Psoas muscle (tissue), 8 donors: ENCODE measurements around the gene CHD9. TPM values are rescaled to one million over a fixed set of nuclear protein-coding genes. Genes with fewer than 3 reads are reported as not detected.

Experiments
- ATAC-seq, 4 donors: fragments of 200-7000 bp; cut with Tn5 transposase; one replicate each; pipeline ENCODE4 v1.9.1; 2020; ENCODE audit warnings: moderate library complexity in 3 of 4, mild to moderate bottlenecking in 2 of 4
- DNase-seq, 2 donors: peaks; one replicate each; pipeline ENCODE4 v3.0.0-alpha.2; 2020
- H3K27ac ChIP-seq: fragments of 200-600 bp; one replicate; pipeline ENCODE4 v1.8.0; 2022
- H3K27me3 ChIP-seq, 3 donors: fragments of 200-600 bp in 1 of 3; one replicate each; pipeline versions ENCODE4 v1.6.1 to v1.8.0; 2013 to 2022; ENCODE audit warnings: low read length in 2 of 3, mild to moderate bottlenecking in 2 of 3, moderate library complexity in 1 of 3; ENCODE audit not compliant: insufficient read depth in 3 of 3
- H3K36me3 ChIP-seq, 2 donors: fragments of 200-600 bp in 1 of 2; one replicate each; pipeline versions ENCODE4 v1.6.1 to v1.8.0; 2013 to 2022; ENCODE audit warnings: low read depth in 1 of 2, mild to moderate bottlenecking in 1 of 2, moderate library complexity in 1 of 2; ENCODE audit not compliant: insufficient read depth in 1 of 2
- H3K4me1 ChIP-seq: fragments of 200-600 bp; one replicate; pipeline ENCODE4 v1.8.0; 2022
- H3K4me3 ChIP-seq: fragments of 200-600 bp; one replicate; pipeline ENCODE4 v1.8.0; 2022; ENCODE audit warnings: mild to moderate bottlenecking
- H3K9me3 ChIP-seq: fragments of 200-600 bp; one replicate; pipeline ENCODE4 v1.8.0; 2022
- CTCF ChIP-seq: fragments of 200-600 bp; IDR thresholded peaks from one replicate; pipeline ENCODE4 v1.8.0; 2022; ENCODE audit warnings: antibody characterized with exemption
- WGBS, 3 donors: extraction: QIAGEN DNeasy Blood & Tissue Kit; methylation state at CpG; one replicate each; pipeline versions ENCODE4 v1.1.6 to v1.1.7; 2013; 5-methylcytosine and 5-hydroxymethylcytosine counted together
- intact Hi-C, 2 donors: fragments of 100-400 bp; cut with DNase I; formaldehyde crosslinking; loops; one replicate each; pipeline versions ENCODE4 v1.11.0 to v1.14.2; 2022
- polyA plus RNA-seq, 3 donors: library from polyadenylated mRNA; stranded (reverse); fragments of 200-250 nt; gene quantifications; one replicate each; pipeline ENCODE4 v1.2.3, GENCODE V29; 2013
- total RNA-seq, 4 donors: library from RNA; stranded (reverse); fragmentation: NEBNext Ultra II Directional in 2 of 4; extraction: Animal tissue kit (Norgen Biotek cat#: 25700) in 2 of 4; gene quantifications; one replicate each; pipeline versions ENCODE4 v1.2.1 to v1.2.4, GENCODE V29; 2021 to 2023
- donor health status: healthy with polysubstance abuse.
- donor health status: DM: no; HTN: no; CAD: no; lungs with moderate emphysema.
- donor health status: Bipolar disorder and iron deficiency.
- donor health status: healthy.
- donor health status: DM: yes; HTN: yes; CAD: no.
- donor health status: DM: no; HTN: no; CAD: no.
- donor health status: DM: no; HTN: no; CAD: no.
- donor health status: DM: yes; HTN: yes; CAD: no.

Gene CHD9
- total and polyA plus RNA-seq, 7 donors = 5.8 to 47.9 (median 36.4) TPM

GRCh38 chr16:53341792-53342191 lies 287.0 kb downstream of the CHD9 start:
- intact Hi-C loops = no loop called here
- no peak for TF ChIP-seq CTCF
- Histone ChIP-seq H3K4me3 (no peak overlapping the region), H3K9me3 (no peaks in the 10 kb centered on the region), H3K27ac (no peak overlapping the region), H3K4me1 (no peaks in the 10 kb centered on the region), H3K27me3 (no peaks in the 10 kb centered on the region), H3K36me3 (no peaks in the 10 kb centered on the region)
- DNase-seq (no peak), ATAC-seq (no peak)
- 82 to 86% (median 83%) methylated on average over 6 of the region's 6 CpGs for WGBS, 3 donors

GRCh38 chr16:53355064-53355463 lies 300.3 kb downstream of the CHD9 start:
- ATAC-seq = no peak
- no peaks in the 10 kb centered on the region for H3K27me3 ChIP-seq
- TF ChIP-seq CTCF = no peak
- no peaks in the 10 kb centered on the region for H3K36me3 ChIP-seq
- 82 to 89% (median 86%) methylated on average over 11 of the region's 11 CpGs for WGBS, 3 donors
- peaks cover 6% of the 10 kb centered on the region for H3K9me3 ChIP-seq
- intact Hi-C loops = no loop called here
- DNase-seq = no peak
- H3K4me1 ChIP-seq = no peaks in the 10 kb centered on the region
- H3K27ac ChIP-seq = no peak overlapping the region
- no peak overlapping the region for H3K4me3 ChIP-seq

- intact Hi-C loops = no loop called here
- 43 to 51% (median 49%) methylated on average over 4 of the region's 4 CpGs for WGBS, 3 donors
- Histone ChIP-seq H3K4me1 (no peaks in the 10 kb centered on the region), H3K36me3 (no peaks in the 10 kb centered on the region), H3K9me3 (no peaks in the 10 kb centered on the region), H3K27ac (no peak overlapping the region), H3K27me3 (no peaks in the 10 kb centered on the region), H3K4me3 (no peak overlapping the region)
- DNase-seq (no peak), ATAC-seq (no peak)
- TF ChIP-seq CTCF = no peak
Measured at GRCh38 chr16:53356478-53357207, 301.9 kb downstream of the CHD9 start.

GRCh38 chr16:53357208-53357586 lies 302.4 kb downstream of the CHD9 start:
- no peak overlapping the region for H3K27ac ChIP-seq
- no peaks in the 10 kb centered on the region for H3K27me3 ChIP-seq
- H3K9me3 ChIP-seq = no peaks in the 10 kb centered on the region
- intact Hi-C loops = no loop called here
- no peaks in the 10 kb centered on the region for H3K36me3 ChIP-seq
- DNase-seq (no peak), ATAC-seq (no peak)
- TF ChIP-seq CTCF = no peak
- no peak overlapping the region for H3K4me3 ChIP-seq
- WGBS, 3 donors = 69 to 71% (median 70%) methylated on average over 5 of the region's 5 CpGs
- no peaks in the 10 kb centered on the region for H3K4me1 ChIP-seq

GRCh38 chr16:53357955-53358354 lies 303.2 kb downstream of the CHD9 start:
- no peaks in the 10 kb centered on the region for H3K4me1 ChIP-seq
- no peaks in the 10 kb centered on the region for H3K9me3 ChIP-seq
- ATAC-seq = no peak
- H3K4me3 ChIP-seq = no peak overlapping the region
- TF ChIP-seq CTCF = no peak
- WGBS, 3 donors = 61 to 64% (median 61%) methylated on average over 4 of the region's 4 CpGs
- no peak overlapping the region for H3K27ac ChIP-seq
- no peak for DNase-seq
- no peaks in the 10 kb centered on the region for H3K27me3 ChIP-seq
- intact Hi-C loops = no loop called here
- no peaks in the 10 kb centered on the region for H3K36me3 ChIP-seq
